NCI-H226 (cell line): ENCODE data around the gene DIP2B.

Experiments
- DNase-seq: peaks from one replicate; pipeline ENCODE4 v3.0.0-alpha.2; 2015

The DIP2B gene

GRCh38 chr12:50555471-50555885, 50.7 kb downstream of the DIP2B start:
- DNase-seq: no peak

DNA sequence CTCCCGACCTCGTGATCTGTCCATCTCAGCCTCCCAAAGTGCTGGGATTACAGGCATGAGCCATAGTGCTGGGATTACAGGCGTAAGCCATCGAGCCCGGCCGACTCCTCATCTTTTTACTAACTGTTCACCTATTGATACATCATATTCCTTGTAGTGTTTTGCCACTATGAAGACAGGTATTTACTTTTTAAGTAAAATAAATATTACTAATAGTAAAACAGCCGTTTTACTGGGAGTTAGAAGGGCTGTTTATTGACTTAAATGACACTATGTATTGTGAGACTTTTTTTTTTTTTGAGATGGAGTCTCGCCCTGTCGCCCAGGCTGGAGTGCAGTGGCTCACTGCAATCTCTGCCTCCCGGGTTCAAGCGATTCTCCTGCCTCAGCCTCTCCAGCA, 51.5 kb downstream of the DIP2B start:
- DNase-seq: no peak

DNA sequence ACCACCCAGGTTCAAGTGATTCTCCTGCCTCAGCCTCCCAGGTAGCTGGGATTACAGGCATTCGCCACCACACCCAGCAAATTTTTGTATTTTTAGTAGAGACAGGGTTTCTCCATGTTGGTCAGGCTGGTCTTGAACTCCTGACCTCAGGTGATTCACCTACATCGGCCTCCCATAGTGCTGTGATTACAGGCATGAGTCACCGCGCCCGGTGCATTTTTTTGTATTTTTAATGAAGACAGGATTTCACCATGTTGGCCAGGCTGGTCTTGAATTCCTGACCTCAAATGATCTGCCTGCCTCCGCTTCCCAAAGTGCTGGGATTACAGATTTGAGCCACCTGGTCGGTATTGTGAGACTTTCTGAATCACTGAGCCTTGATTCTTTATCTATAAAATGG, 52.0 kb downstream of the DIP2B start:
- DNase-seq: peak; percentile 91

- peak; percentile 35 for DNase-seq
Observed at GRCh38 chr12:50557421-50557820, 52.6 kb downstream of the DIP2B start.

DNA sequence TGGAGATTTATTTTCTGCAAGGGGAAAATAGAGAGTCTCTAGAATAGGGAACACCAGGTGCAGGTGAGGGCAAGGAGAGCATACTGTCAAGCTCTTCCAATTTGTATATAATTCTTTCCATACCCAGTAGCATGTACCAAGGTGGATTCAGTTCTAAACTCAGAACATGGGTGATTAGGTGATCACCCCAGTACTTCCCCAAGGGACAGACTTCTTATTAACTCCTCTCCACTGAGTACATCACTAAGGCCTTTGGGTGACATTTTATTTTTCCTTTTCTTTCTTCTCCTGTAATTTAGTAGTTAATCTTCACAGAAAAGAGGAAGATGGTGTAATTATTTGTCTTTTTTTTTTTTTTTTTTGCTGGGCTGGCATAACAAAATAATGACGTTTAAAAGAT, 54.2 kb downstream of the DIP2B start:
- no peak for DNase-seq

DNA sequence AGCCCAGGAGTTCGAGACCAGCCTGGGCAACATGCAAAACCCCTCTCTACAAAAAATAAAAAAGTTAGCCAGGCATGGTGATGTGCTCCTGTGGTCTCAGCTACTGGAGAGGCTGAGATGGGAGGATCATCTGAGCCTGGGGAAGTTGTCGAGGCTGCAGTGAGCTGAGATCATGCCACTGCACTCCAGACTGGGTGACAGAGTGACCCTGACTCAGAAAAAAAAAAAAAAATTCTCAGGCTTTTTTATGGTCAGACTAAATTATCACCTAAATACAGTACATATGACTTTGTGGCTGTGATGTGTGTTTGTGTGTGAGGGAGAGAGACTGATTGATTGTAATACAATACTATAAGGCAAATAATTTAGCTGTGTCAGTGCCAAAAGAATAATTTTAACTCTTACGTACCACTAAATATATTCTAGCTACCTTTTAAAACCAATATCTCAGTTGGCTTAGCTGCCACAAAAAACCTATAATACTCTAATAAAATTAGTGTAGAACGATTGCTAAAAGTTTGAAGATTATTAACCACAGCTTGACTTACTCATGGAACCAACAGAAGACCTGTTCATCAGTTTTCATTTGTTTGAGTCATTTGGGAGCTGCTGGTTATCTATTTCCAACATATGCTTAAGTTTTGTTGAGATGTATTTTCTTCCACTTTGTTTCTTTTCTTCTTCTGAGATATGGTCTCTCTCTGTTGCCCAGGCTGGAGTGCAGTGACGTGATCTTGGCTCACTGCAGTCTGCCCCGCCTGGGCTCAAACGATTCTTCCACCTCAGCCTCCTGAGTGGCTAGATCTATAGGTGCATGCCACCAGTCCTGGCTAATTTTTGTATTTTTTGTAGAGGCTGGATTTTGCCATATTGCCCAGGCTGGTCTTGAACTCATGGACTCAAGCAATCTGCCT, 58.0 kb downstream of the DIP2B start:
- DNase-seq: no peak

GRCh38 chr12:50563434-50563787, 58.6 kb downstream of the DIP2B start:
- no peak for DNase-seq

DNA sequence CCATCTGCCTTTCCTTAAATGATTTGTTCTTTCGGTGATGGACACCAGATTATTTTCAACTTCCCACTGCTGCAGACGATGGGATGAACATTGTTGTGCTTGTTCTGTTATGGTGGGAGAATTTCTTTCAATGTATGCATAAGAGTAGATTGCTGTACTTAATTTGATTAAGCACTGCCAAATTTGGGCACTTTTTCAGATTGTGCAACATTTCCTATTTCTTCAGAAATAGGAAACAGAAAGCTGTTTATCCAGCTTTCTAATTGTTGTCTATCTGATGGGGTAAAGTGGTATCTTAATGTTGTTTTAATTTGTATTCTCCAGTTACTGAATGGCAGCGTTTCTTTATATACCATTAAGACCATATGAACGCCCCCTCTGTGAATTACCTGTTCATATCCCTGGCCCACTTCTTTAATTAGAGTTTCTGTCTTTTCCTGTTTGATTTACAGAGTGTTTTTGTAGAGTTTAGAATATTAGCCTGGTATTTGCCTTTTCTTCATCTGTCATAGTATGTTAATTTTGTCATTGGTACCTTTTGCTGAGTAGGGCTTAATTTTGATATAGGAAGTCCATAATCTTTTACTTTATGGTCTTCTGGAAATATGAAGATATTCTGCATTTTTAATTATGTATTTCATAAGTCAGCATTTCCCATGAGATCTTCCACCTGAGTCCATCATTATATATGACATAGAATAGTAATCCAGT, 59.6 kb downstream of the DIP2B start:
- no peak for DNase-seq

- no peak for DNase-seq
Observed at GRCh38 chr12:50564948-50565297, 60.1 kb downstream of the DIP2B start.

GRCh38 chr12:50566066-50566465, 61.3 kb downstream of the DIP2B start:
- no peak for DNase-seq

DNA sequence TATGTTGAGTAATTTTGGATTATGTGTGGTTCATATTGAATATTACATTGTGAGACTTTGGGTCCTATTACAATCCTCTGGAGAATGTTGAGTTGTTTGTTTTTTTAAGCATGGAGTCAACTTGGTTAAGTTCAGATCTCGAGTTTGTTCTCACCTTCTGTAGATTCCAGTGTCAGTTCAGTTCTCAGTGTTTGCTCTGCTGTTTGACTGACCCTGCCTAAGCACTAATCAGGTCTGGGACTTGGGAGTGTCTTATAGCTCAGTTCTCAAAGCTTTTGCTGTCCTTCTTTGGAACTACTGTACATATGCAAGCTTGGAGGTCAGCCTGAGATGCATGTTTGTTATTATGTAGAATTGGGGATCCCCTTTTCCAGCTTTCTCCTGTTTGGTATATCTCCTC, 63.1 kb downstream of the DIP2B start:
- DNase-seq: no peak

DNA sequence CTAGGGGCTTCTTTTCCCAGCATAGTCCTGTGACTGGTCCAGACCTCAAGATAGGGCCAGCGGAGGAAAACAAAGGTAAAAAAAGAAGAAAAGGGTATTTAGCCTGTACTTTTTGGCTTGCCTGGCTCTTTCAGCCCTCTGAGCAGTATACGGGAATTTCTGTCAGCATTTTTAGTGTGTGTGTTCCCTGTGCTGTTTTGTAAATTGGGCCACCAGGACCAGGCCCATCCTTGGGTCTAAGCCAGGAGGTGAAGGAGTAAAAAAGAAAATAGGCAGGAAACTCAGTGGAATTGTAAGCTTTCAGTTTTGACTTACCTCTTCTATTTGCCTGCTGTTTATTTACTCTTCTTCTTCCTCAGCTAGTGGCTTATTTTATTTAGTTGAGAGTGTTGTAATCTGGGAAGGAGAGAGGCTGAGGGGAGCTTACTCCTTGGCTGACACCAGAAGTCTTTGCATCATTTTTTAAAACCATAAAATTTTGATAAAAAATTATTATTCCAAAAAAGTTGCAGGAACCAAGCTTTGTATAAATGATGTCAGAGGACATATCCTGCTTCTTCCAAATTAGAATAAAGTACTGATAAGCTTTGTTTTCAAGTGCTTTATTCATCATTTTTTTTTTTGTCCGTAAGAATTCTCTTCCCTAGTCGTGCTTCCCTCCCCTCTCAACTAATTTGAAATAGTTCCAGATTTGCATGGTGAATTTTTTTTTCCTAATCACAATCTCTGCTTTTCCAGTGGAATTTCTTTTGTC, 63.7 kb downstream of the DIP2B start:
- no peak for DNase-seq

DNA sequence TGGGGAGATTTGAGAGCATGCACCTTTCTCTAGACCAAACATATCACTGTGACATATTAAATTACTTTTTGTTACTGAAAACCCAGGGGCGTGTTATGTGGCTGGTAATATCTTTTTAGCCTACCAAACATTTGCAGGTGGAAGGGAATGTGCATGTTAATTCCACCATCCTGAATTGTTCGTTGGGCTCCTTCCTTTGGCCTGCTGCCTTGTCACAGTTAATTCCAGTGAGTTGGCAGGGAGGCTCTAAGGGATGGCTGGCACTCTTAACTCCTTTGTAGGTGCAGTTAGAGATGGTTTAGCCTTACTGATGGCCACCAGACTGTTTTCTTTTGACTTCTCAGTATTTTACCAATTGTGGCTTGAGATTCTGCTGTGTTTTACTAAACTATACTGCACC, 64.5 kb downstream of the DIP2B start:
- no peak for DNase-seq

- no peak for DNase-seq
Observed at GRCh38 chr12:50569876-50570275, 65.1 kb downstream of the DIP2B start.

GRCh38 chr12:50571786-50572185, 67.0 kb downstream of the DIP2B start:
- DNase-seq: no peak

DNA sequence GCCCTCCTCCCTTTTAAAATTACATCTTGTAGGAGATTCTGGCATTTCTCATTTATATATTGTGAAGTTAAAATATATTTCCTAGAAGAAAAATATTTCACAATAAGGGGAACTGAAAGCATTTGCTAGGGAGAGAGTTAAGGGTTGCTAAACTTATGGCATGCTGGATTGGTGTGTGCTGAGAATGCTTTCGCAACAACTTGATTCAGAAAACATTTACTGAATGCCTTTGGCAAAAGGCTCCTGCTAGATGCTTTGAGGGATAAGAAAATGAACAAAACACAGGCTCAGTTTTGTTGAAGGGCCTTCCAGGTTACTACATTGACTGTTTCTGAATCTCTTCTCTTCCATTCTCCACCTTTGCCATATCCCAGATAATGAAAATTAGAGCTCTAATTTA, 67.5 kb downstream of the DIP2B start:
- peak; percentile 86 for DNase-seq

DNA sequence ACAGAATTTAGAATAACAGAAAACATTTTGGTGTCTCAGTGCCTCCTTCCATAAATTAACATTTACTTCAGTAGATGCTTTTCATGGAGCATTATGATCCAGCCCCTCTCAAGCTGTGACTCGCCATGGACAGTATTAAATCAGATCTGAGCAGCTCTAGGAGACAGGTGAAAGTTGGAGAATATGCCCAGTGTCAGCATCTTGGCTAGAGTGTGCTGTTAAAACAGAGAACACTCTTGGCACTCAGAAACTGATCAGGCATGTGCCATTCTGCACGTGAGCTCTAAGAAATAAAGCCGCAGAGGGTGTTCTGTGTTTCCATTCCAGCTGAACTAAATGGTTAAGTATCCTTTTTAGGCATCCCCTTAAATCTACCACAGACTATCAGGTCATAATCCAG, 68.0 kb downstream of the DIP2B start:
- DNase-seq: no peak

- DNase-seq: no peak
Observed at GRCh38 chr12:50573271-50573670, 68.5 kb downstream of the DIP2B start.

DNA sequence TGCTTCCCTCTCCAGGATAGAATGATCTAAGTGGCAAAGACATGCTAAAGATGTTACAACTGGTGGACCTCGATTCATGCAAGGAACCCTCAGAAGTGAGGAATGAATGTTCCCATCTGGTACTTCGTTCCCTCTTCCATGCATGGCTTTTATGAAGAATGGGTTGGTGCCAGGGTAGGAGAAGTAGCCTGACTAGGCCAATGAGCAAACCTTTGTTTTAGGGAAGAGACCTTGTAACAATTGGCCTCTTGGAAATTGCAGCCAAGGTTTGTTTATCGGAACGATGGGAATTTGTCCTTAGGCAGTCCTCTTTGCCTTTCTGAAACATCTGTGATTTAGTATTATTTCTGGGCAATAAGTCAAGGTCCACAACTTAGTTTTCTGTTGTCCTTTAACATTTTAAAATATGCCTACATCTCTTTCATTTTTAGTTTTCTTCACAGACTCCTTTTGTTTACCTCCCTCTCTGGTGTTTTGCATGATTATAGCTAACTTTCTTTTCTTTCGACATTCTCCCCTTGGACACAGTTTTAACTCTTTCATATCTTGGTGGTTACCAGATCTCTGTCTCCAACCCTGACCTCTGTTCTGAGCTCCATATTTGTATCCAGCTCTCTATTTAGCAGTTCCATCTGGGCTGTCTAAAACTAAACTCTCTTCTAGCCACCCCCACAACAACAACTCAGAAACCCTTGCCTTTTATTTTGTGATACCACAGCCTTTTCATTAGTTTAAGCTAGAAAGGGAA, 70.0 kb downstream of the DIP2B start:
- no peak for DNase-seq

- DNase-seq: peak; percentile 42
Observed at GRCh38 chr12:50579757-50580267, 75.0 kb downstream of the DIP2B start.

- DNase-seq: no peak
Observed at GRCh38 chr12:50580436-50580835, 75.7 kb downstream of the DIP2B start.
